H1 (cell line): Measurements from ENCODE around the gene RNASE1. TPM values are rescaled to one million over a fixed set of nuclear protein-coding genes. Genes with fewer than 3 reads are reported as not detected.

ENCODE experiments used
- CTCF ChIA-PET: fragments of 300-600 bp; sonication (Branson Sonifier 250); formaldehyde crosslinking; loops from one replicate; lab custom pipeline; 2021; ENCODE audit not compliant: partially characterized antibody; lab: Charles Lee
- POLR2A ChIA-PET: fragments of 300-600 bp; sonication (Branson Sonifier 250); formaldehyde crosslinking; loops from one replicate; lab custom pipeline; 2021; ENCODE audit warnings: inconsistent platforms; ENCODE audit not compliant: partially characterized antibody; lab: Charles Lee
- DNase-seq, 2 experiments: peaks; one replicate each; pipeline versions ENCODE4 v3.0.0 to v3.0.0-alpha.2; 2010 to 2022; ENCODE audit warnings: low spot score in 2 of 2, low read depth in 1 of 2, mixed read lengths in 1 of 2
- FAIRE-seq: peaks from 2 replicates; lab custom pipeline; 2011; peaks lifted over from hg19 to GRCh38; lab: Jason Lieb, UNC
- H2AFZ ChIP-seq: 2 replicates; pipeline ENCODE4 v1.8.1; 2012; ENCODE audit warnings: low read length, inconsistent platforms
- H2AK5ac ChIP-seq: 2 replicates; pipeline ENCODE4 v1.6.1; 2013; ENCODE audit warnings: low read depth, low read length
- H2BK120ac ChIP-seq: replicated peaks from 2 replicates; pipeline ENCODE3; 2013; ENCODE audit warnings: low read depth, low read length, inconsistent platforms
- H2BK12ac ChIP-seq: 2 replicates; pipeline ENCODE4 v1.6.1; 2013; ENCODE audit warnings: low read depth, low read length
- H2BK15ac ChIP-seq: 2 replicates; pipeline ENCODE4 v1.6.1; 2013; ENCODE audit warnings: low read length
- H2BK20ac ChIP-seq: 2 replicates; pipeline ENCODE4 v1.6.1; 2013; ENCODE audit warnings: low read length
- H2BK5ac ChIP-seq: 2 replicates; pipeline ENCODE4 v1.6.1; 2013; ENCODE audit warnings: low read depth, low read length
- H3K14ac ChIP-seq: 2 replicates; pipeline ENCODE4 v1.6.1; 2013; ENCODE audit warnings: inconsistent platforms; ENCODE audit not compliant: insufficient read length
- H3K18ac ChIP-seq: 2 replicates; pipeline ENCODE4 v1.6.1; 2013; ENCODE audit warnings: low read length; ENCODE audit errors: extremely low read depth
- H3K23ac ChIP-seq: 2 replicates; pipeline ENCODE4 v1.6.1; 2013; ENCODE audit warnings: inconsistent platforms; ENCODE audit not compliant: insufficient read length
- H3K23me2 ChIP-seq: 2 replicates; pipeline ENCODE4 v1.6.1; 2013; ENCODE audit warnings: low read depth, low read length
- H3K27ac ChIP-seq: 2 replicates; pipeline ENCODE4 v1.6.1; 2011; ENCODE audit warnings: low read depth, low read length, inconsistent platforms
- H3K27me3 ChIP-seq, 4 experiments: replicated peaks in 1 of 4; 1 replicate in 1 of 4; 2 replicates in 3 of 4; pipeline versions ENCODE4 v1.6.1 to v1.8.1; 2011 to 2013; ENCODE audit warnings: low read length in 3 of 4, mild to moderate bottlenecking in 3 of 4, inconsistent platforms in 2 of 4, mixed read lengths in 2 of 4, moderate library complexity in 1 of 4; ENCODE audit not compliant: control insufficient read depth in 3 of 4, insufficient read depth in 3 of 4; ENCODE audit errors: extremely low read depth in 1 of 4
- H3K36me3 ChIP-seq, 4 experiments: 2 replicates each; pipeline versions ENCODE4 v1.6.1 to v1.8.1; 2011 to 2013; ENCODE audit warnings: mild to moderate bottlenecking in 4 of 4, low read length in 3 of 4, moderate library complexity in 2 of 4, control low read depth in 1 of 4, inconsistent platforms in 1 of 4; ENCODE audit not compliant: insufficient read depth in 4 of 4, control insufficient read depth in 2 of 4
- H3K4ac ChIP-seq: replicated peaks from 2 replicates; pipeline ENCODE3; 2013; ENCODE audit warnings: low read length, low read depth, mixed read lengths, inconsistent platforms; ENCODE audit not compliant: insufficient read length
- H3K4me1 ChIP-seq, 4 experiments: replicated peaks in 1 of 4; 1 replicate in 1 of 4; 2 replicates in 3 of 4; pipeline versions ENCODE4 v1.6.1 to v1.8.1; 2011 to 2013; ENCODE audit warnings: low read length in 3 of 4, inconsistent platforms in 2 of 4, mixed read lengths in 1 of 4; ENCODE audit not compliant: insufficient read depth in 4 of 4, control insufficient read depth in 3 of 4
- H3K4me2 ChIP-seq, 2 experiments: 2 replicates each; pipeline versions ENCODE4 v1.6.1 to v1.8.1; 2011 to 2013; ENCODE audit warnings: low read depth in 2 of 2, low read length in 2 of 2, control low read depth in 1 of 2, inconsistent platforms in 1 of 2, mild to moderate bottlenecking in 1 of 2; ENCODE audit not compliant: insufficient read depth in 1 of 2
- H3K4me3 ChIP-seq, 4 experiments: fragments of 200-600, 300-600 bp in 1 of 4; sonication (generic), shearing (Covaris generic), sonication (Bioruptor Twin) in 1 of 4; 2 replicates each; pipeline versions ENCODE4 v1.5.1 to v1.8.1; 2011 to 2016; ENCODE audit warnings: low read length in 4 of 4, low read depth in 3 of 4, control low read depth in 2 of 4, inconsistent platforms in 2 of 4, mild to moderate bottlenecking in 2 of 4, mixed read lengths in 1 of 4, moderate library complexity in 1 of 4; ENCODE audit not compliant: insufficient read depth in 2 of 4; ENCODE audit errors: extremely low read depth in 1 of 4
- H3K56ac ChIP-seq: replicated peaks from 2 replicates; pipeline ENCODE3; 2013; ENCODE audit warnings: low read depth, mild to moderate bottlenecking, mixed read lengths, low read length, inconsistent platforms; ENCODE audit not compliant: insufficient read length
- H3K79me1 ChIP-seq: 2 replicates; pipeline ENCODE4 v1.6.1; 2013; ENCODE audit warnings: low read depth, low read length, control low read depth
- H3K79me2 ChIP-seq, 2 experiments: 2 replicates each; pipeline versions ENCODE4 v1.6.1 to v1.8.1; 2012 to 2013; ENCODE audit warnings: low read length in 2 of 2, mild to moderate bottlenecking in 2 of 2, inconsistent platforms in 1 of 2; ENCODE audit not compliant: insufficient read depth in 2 of 2, control insufficient read depth in 1 of 2
- H3K9ac ChIP-seq, 4 experiments: replicated peaks in 1 of 4; 1 replicate in 1 of 4; 2 replicates in 3 of 4; pipeline versions ENCODE4 v1.6.1 to v1.8.1; 2011 to 2013; ENCODE audit warnings: low read depth in 3 of 4, low read length in 3 of 4, control low read depth in 2 of 4, mild to moderate bottlenecking in 2 of 4, moderate library complexity in 2 of 4, inconsistent platforms in 1 of 4; ENCODE audit errors: extremely low read depth in 1 of 4
- H3K9me3 ChIP-seq, 2 experiments: 2 replicates each; pipeline versions ENCODE4 v1.6.1 to v1.8.1; 2012 to 2013; ENCODE audit warnings: mild to moderate bottlenecking in 2 of 2, moderate library complexity in 2 of 2, control low read depth in 1 of 2, inconsistent platforms in 1 of 2, low read depth in 1 of 2, low read length in 1 of 2, mixed read lengths in 1 of 2; ENCODE audit not compliant: insufficient read depth in 2 of 2
- H4K20me1 ChIP-seq, 2 experiments: replicated peaks in 1 of 2; 2 replicates each; pipeline versions ENCODE3 to v1.8.1; 2011 to 2013; ENCODE audit warnings: inconsistent platforms in 2 of 2, low read length in 2 of 2, mild to moderate bottlenecking in 1 of 2; ENCODE audit not compliant: insufficient read depth in 2 of 2, control insufficient read depth in 1 of 2
- H4K5ac ChIP-seq: 2 replicates; pipeline ENCODE4 v1.6.1; 2013; ENCODE audit warnings: low read length, low read depth, mixed read lengths, inconsistent platforms; ENCODE audit not compliant: insufficient read length
- H4K8ac ChIP-seq: 2 replicates; pipeline ENCODE4 v1.8.0; 2013; ENCODE audit warnings: mild to moderate bottlenecking, moderate library complexity, low read length, inconsistent platforms; ENCODE audit not compliant: insufficient read depth; ENCODE audit errors: extremely low read depth
- H4K91ac ChIP-seq: replicated peaks from 2 replicates; pipeline ENCODE3; 2013; ENCODE audit warnings: low read length, mixed read lengths, inconsistent platforms; ENCODE audit not compliant: insufficient read length
- ASH2L ChIP-seq: fragments of 200-600, 300-600 bp; sonication (generic); IDR thresholded peaks from one replicate; pipeline ENCODE4 v1.7.1; 2017; ENCODE audit warnings: low read length
- CHD1 ChIP-seq: IDR thresholded peaks from 2 replicates; pipeline ENCODE4 v1.6.1; 2012; ENCODE audit warnings: low read depth, low read length, improper control_type of control experiment
- CHD2 ChIP-seq: IDR thresholded peaks from 2 replicates; pipeline ENCODE4 v1.6.1; 2012; ENCODE audit warnings: low read length, improper control_type of control experiment
- CTBP2 ChIP-seq: IDR thresholded peaks from 2 replicates; pipeline ENCODE4 v1.7.0; 2011; ENCODE audit warnings: borderline replicate concordance, mild to moderate bottlenecking, moderate library complexity, mixed read lengths, low read length; ENCODE audit not compliant: insufficient read depth, insufficient read length
- EP300 ChIP-seq, 2 experiments: IDR thresholded peaks; 1 replicate in 1 of 2; 2 replicates in 1 of 2; pipeline ENCODE4 v1.6.1; 2011 to 2012; ENCODE audit warnings: low read depth in 2 of 2, low read length in 2 of 2, mild to moderate bottlenecking in 2 of 2, borderline replicate concordance in 1 of 2, inconsistent platforms in 1 of 2, moderate library complexity in 1 of 2
- MAFK ChIP-seq: IDR thresholded peaks from 2 replicates; pipeline ENCODE4 v1.6.1; 2012; ENCODE audit warnings: low read depth, mild to moderate bottlenecking, improper control_type of control experiment, low read length
- POLR2A ChIP-seq, 2 experiments: IDR thresholded peaks; 1 replicate in 1 of 2; 2 replicates in 1 of 2; pipeline ENCODE4 v1.6.1; 2011; ENCODE audit warnings: low read depth in 2 of 2, low read length in 2 of 2, mild to moderate bottlenecking in 2 of 2; ENCODE audit errors: control extremely low read depth in 1 of 2
- RXRA ChIP-seq: IDR thresholded peaks from 2 replicates; pipeline ENCODE4 v1.6.1; 2011; ENCODE audit warnings: low read depth, mild to moderate bottlenecking, low read length, moderate library complexity; ENCODE audit not compliant: insufficient read depth
- WGBS, 2 experiments: shearing (Covaris generic) in 1 of 2; methylation state at CpG; one replicate each; pipeline versions ENCODE4 v1.1.6 to v1.1.7; 2013 to 2015; ENCODE audit warnings: low lambda C conversion rate in 2 of 2, mixed read lengths in 2 of 2, inconsistent platforms in 1 of 2, low coverage in 1 of 2, missing lambda C conversion rate in 1 of 2; ENCODE audit not compliant: insufficient replicate concordance in 2 of 2, insufficient coverage in 1 of 2, insufficient read length in 1 of 2; ENCODE audit errors: extremely low coverage in 1 of 2, missing lambda C conversion rate in 1 of 2; 5-methylcytosine and 5-hydroxymethylcytosine counted together
- polyA plus RNA-seq, 7 experiments: library from polyadenylated mRNA; depleted of rRNA in 3 of 7; stranded (reverse) in 5 of 7; unstranded in 2 of 7; fragments of >200 nt in 5 of 7; fragments of 200-250 nt in 2 of 7; gene quantifications; 1 replicate in 5 of 7; 2 replicates in 1 of 7; 4 replicates in 1 of 7; pipeline versions ENCODE4 v1.2.1 to v1.2.3, GENCODE V29; 2011 to 2013; ENCODE audit warnings: missing spikeins in 2 of 7, mixed read lengths in 2 of 7
- total RNA-seq: library from RNA; stranded (reverse); fragmentation: NEBNext Ultra II Directional; extraction: Animal tissue kit (Norgen Biotek cat#: 25700); gene quantifications from 2 replicates; pipeline ENCODE4 v1.2.1, GENCODE V29; 2021
- TF ChIP-seq, protein P1 (sequence below): IDR thresholded peaks from 2 replicates; pipeline ENCODE4 v1.6.1; 2012; ENCODE audit warnings: inconsistent platforms

Gene RNASE1
- total and polyA plus RNA-seq, 2 of the 8 experiments (the other 6 are each of a cell fraction or from before 2014, with no cell fraction given): 2.2 to 13.4 TPM

DNA sequence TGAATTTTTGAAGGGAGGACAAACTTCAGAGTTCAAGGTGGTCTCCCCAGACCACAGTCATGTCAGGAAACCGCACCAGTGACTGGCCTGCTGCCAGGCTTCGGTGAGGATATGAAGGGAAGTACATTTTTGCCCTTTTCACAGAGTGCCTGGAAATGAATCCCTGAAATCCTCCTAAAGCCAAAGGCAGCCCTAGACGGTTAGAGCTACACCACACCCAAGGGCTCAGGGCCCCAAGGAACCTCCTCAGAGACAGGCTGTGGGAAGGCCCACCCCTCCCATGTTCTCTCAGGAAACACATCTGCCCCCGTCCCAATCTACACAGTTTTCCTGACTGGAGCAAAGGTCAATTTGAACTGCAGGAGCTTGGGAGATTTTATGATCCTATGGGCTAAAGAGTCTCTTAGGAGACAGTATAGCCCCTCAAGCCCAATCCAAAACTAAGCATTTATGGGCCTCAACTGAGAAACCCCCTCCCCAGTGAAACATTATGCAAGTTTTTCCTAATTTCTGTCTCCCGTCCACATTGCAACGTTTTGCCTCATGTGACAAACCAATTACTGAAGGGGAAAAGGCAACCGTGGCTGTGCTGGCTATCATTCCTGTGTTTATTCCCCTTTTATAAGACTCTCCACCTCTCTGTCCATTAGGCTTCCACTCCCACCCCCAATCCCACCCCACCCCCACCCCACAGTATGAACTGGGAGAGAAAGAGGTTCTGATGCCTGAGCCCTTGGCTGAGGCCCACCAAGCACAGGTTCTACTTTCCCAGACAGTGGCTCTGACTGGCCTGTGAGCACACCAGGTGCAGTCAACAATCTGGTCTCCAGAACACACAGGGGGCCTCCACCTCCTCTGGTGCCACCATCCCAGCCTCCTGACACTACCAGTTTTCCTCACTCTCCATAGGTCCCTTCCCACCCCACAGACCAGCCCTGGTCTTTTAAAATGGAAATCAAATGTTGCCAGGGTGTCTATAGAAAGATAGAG, 9.6 kb upstream of the RNASE1 start:
- no peak overlapping the region for H2BK15ac ChIP-seq
- H4K8ac ChIP-seq: no peak overlapping the region
- no peak overlapping the region for H3K18ac ChIP-seq
- no peaks in the 10 kb centered on the region for H3K79me1 ChIP-seq
- FAIRE-seq (no peak), DNase-seq (no peak)
- H3K9me3 ChIP-seq: no peaks in the 10 kb centered on the region
- no peak overlapping the region for H2AFZ ChIP-seq
- no peak overlapping the region for H4K5ac ChIP-seq
- no peak overlapping the region for H3K4ac ChIP-seq
- WGBS, 2 experiments: 65% methylated on average over 7 of the region's 7 CpGs; no CpG with 5 or more reads in 1 of the 2 experiments
- H2BK120ac ChIP-seq: no peak overlapping the region
- H3K27ac ChIP-seq: no peak overlapping the region
- H3K4me1 ChIP-seq: no peaks in the 10 kb centered on the region; a peak in 1 of 7 replicates
- peaks cover 0 to 4% (median 0%) of the 10 kb centered on the region in 4 experiments; a peak in 1 of 8 replicates for H3K36me3 ChIP-seq
- no peak overlapping the region for H4K91ac ChIP-seq
- no peak overlapping the region for H3K14ac ChIP-seq
- H3K79me2 ChIP-seq: no peaks in the 10 kb centered on the region
- H2AK5ac ChIP-seq: no peak overlapping the region
- no peaks in the 10 kb centered on the region for H3K27me3 ChIP-seq
- H4K20me1 ChIP-seq: no peaks in the 10 kb centered on the region
- no peak overlapping the region for H3K56ac ChIP-seq
- POLR2A ChIA-PET: interaction anchor here (1.1 kb wide), 1 partner anchor 12 kb away, joined by 3 read pairs; no protein-coding TSS in a partner anchor
- no peak overlapping the region for H2BK12ac ChIP-seq
- CTCF ChIA-PET: interaction anchor here (0.8 to 2.9 kb wide), 3 partner anchors 7 to 66 kb away, joined by 4 to 18 read pairs (median 5); partner anchors contain the start of gene EDDM3A
- H2BK20ac ChIP-seq: no peak overlapping the region
- H3K4me2 ChIP-seq: no peak overlapping the region
- H3K9ac ChIP-seq: no peak overlapping the region
- H2BK5ac ChIP-seq: no peak overlapping the region
- no peak overlapping the region for H3K4me3 ChIP-seq
- no peaks in the 10 kb centered on the region; the same call in 1 of the 2 replicates for H3K23me2 ChIP-seq
- no peak overlapping the region for H3K23ac ChIP-seq
- TF ChIP-seq MAFK: no peak
- TF ChIP-seq EP300 (IDR thresholded peaks at IDR 0.05; ENCODE audit: borderline replicate concordance in 1 of 2, low read depth in 2 of 2, low read length in 2 of 2): no peak
- TF ChIP-seq CHD1: no peak
- no peak for TF ChIP-seq CHD2
- TF ChIP-seq CTBP2: no peak
- TF ChIP-seq POLR2A (IDR thresholded peaks at IDR 0.05; ENCODE audit: control extremely low read depth in 1 of 2, low read depth in 2 of 2, low read length in 2 of 2): no peak
- TF ChIP-seq, protein P1, sequence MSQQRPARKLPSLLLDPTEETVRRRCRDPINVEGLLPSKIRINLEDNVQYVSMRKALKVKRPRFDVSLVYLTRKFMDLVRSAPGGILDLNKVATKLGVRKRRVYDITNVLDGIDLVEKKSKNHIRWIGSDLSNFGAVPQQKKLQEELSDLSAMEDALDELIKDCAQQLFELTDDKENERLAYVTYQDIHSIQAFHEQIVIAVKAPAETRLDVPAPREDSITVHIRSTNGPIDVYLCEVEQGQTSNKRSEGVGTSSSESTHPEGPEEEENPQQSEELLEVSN: no peak
- TF ChIP-seq RXRA: no peak
- no peak for TF ChIP-seq ASH2L
